IMR-90 (cell line): ENCODE data around the gene ABHD6. TPM values are rescaled to one million over a fixed set of nuclear protein-coding genes. Genes with fewer than 3 reads are reported as not detected.

Experiments used
- ATAC-seq: fragments of 200-7000 bp; cut with Tn5 transposase; 2 replicates; pipeline ENCODE4 v1.9.1; 2020; ENCODE audit warnings: low read depth, mild to moderate bottlenecking, moderate library complexity
- BruUV-seq: library from RNA; stranded (reverse); fragments of 400-500 nt; replicated peaks from 2 replicates; lab custom pipeline; 2021; lab: Mats Ljungman, UMichigan
- CTCF ChIA-PET: fragments of 300-600 bp; formaldehyde crosslinking; extraction: SDS; loops from one replicate; lab custom pipeline; 2021; ENCODE audit warnings: antibody characterized with exemption; lab: Yijun Ruan, JAX
- POLR2A ChIA-PET: fragments of 300-600 bp; sonication (Branson Sonifier 250); formaldehyde crosslinking; loops from one replicate; lab custom pipeline; 2022; ENCODE audit warnings: antibody characterized with exemption; ENCODE audit not compliant: unreplicated experiment; lab: Charles Lee
- DNase-seq: peaks from one replicate; pipeline ENCODE4 v3.0.0; 2013
- H2AFZ ChIP-seq: replicated peaks from 2 replicates; pipeline ENCODE3; 2013; ENCODE audit warnings: low read length, mild to moderate bottlenecking; ENCODE audit not compliant: poor library complexity
- H2AK5ac ChIP-seq: 2 replicates; pipeline ENCODE4 v1.6.1; 2013; ENCODE audit warnings: low read depth, low read length, inconsistent platforms
- H2AK9ac ChIP-seq: replicated peaks from 2 replicates; pipeline ENCODE3; 2013; ENCODE audit warnings: mild to moderate bottlenecking, low read depth, low read length, moderate library complexity; ENCODE audit not compliant: poor library complexity
- H2BK120ac ChIP-seq: 2 replicates; pipeline ENCODE4 v1.6.1; 2013; ENCODE audit warnings: low read depth, low read length, inconsistent platforms
- H2BK15ac ChIP-seq: 3 replicates; pipeline ENCODE4 v1.6.1; 2013; ENCODE audit warnings: low read depth, low read length, inconsistent platforms
- H2BK20ac ChIP-seq: 2 replicates; pipeline ENCODE4 v1.6.1; 2013; ENCODE audit warnings: low read depth, mild to moderate bottlenecking, inconsistent platforms, low read length, moderate library complexity
- H2BK5ac ChIP-seq: 2 replicates; pipeline ENCODE4 v1.6.1; 2013; ENCODE audit warnings: mild to moderate bottlenecking, low read depth, low read length, inconsistent platforms; ENCODE audit not compliant: poor library complexity, severe bottlenecking
- H3K14ac ChIP-seq: replicated peaks from 2 replicates; pipeline ENCODE4 v1.6.1; 2013; ENCODE audit warnings: low read depth, low read length, inconsistent platforms
- H3K18ac ChIP-seq: 2 replicates; pipeline ENCODE4 v1.6.1; 2013; ENCODE audit warnings: low read depth, low read length, control low read depth
- H3K23ac ChIP-seq: 2 replicates; pipeline ENCODE4 v1.6.1; 2013; ENCODE audit warnings: low read depth, low read length, inconsistent platforms
- H3K27ac ChIP-seq: 2 replicates; pipeline ENCODE4 v1.5.1; 2013; ENCODE audit warnings: mild to moderate bottlenecking, control low read depth, low read length; ENCODE audit not compliant: insufficient read depth
- H3K27me3 ChIP-seq: 2 replicates; pipeline ENCODE4 v1.6.1; 2013; ENCODE audit warnings: low read length; ENCODE audit not compliant: control insufficient read depth, insufficient read depth
- H3K36me3 ChIP-seq: 2 replicates; pipeline ENCODE4 v1.6.1; 2013; ENCODE audit warnings: low read length, mixed read lengths; ENCODE audit not compliant: control insufficient read depth, insufficient read depth
- H3K4ac ChIP-seq: 2 replicates; pipeline ENCODE4 v1.6.1; 2013; ENCODE audit warnings: low read depth, low read length, inconsistent platforms
- H3K4me1 ChIP-seq: 2 replicates; pipeline ENCODE4 v1.6.1; 2013; ENCODE audit warnings: low read length, mixed read lengths; ENCODE audit not compliant: control insufficient read depth, insufficient read depth
- H3K4me2 ChIP-seq: 2 replicates; pipeline ENCODE4 v1.6.1; 2013; ENCODE audit warnings: low read depth, mild to moderate bottlenecking, control low read depth, low read length, moderate library complexity
- H3K4me3 ChIP-seq: 2 replicates; pipeline ENCODE4 v1.5.1; 2013; ENCODE audit warnings: low read depth, mild to moderate bottlenecking, control low read depth, low read length, moderate library complexity; ENCODE audit not compliant: insufficient read depth
- H3K56ac ChIP-seq: 2 replicates; pipeline ENCODE4 v1.6.1; 2013; ENCODE audit warnings: low read length, inconsistent platforms; ENCODE audit not compliant: insufficient read depth; ENCODE audit errors: extremely low read depth
- H3K79me1 ChIP-seq, 2 experiments: 2 replicates each; pipeline ENCODE4 v1.6.1; 2013; ENCODE audit warnings: low read length in 2 of 2, inconsistent platforms in 1 of 2, low read depth in 1 of 2
- H3K9ac ChIP-seq: 2 replicates; pipeline ENCODE4 v1.6.1; 2013; ENCODE audit warnings: low read depth, low read length, control low read depth
- H3K9me1 ChIP-seq: 2 replicates; pipeline ENCODE4 v1.6.1; 2013; ENCODE audit warnings: low read length, inconsistent platforms; ENCODE audit not compliant: insufficient read depth
- H3K9me3 ChIP-seq: 2 replicates; pipeline ENCODE4 v1.6.1; 2013; ENCODE audit warnings: low read length; ENCODE audit not compliant: control insufficient read depth, insufficient read depth
- H4K20me1 ChIP-seq: 2 replicates; pipeline ENCODE4 v1.6.1; 2013; ENCODE audit warnings: low read length, inconsistent platforms; ENCODE audit not compliant: insufficient read depth
- H4K5ac ChIP-seq: 2 replicates; pipeline ENCODE4 v1.6.1; 2013; ENCODE audit warnings: mild to moderate bottlenecking, low read depth, low read length, control low read depth
- H4K8ac ChIP-seq, 2 experiments: 2 replicates each; pipeline ENCODE4 v1.6.1; 2013; ENCODE audit warnings: low read depth in 2 of 2, low read length in 2 of 2, control low read depth in 1 of 2, inconsistent platforms in 1 of 2
- H4K91ac ChIP-seq: 2 replicates; pipeline ENCODE4 v1.6.1; 2013; ENCODE audit warnings: low read depth, low read length, inconsistent platforms; ENCODE audit not compliant: insufficient read depth
- BHLHE40 ChIP-seq: fragments of 150-350 bp; IDR thresholded peaks from 2 replicates; pipeline ENCODE4 v1.6.1; 2016; ENCODE audit warnings: mild to moderate bottlenecking, low read depth, low read length
- CEBPB ChIP-seq: IDR thresholded peaks from 2 replicates; pipeline ENCODE4 v1.6.1; 2012; ENCODE audit warnings: low read depth, low read length, improper control_type of control experiment
- CHD1 ChIP-seq: IDR thresholded peaks from 2 replicates; pipeline ENCODE4 v1.6.1; 2012; ENCODE audit warnings: low read depth, low read length, improper control_type of control experiment
- CTCF ChIP-seq: conservative IDR thresholded peaks from 2 replicates; pipeline ENCODE4 v1.5.1; 2012; ENCODE audit warnings: mild to moderate bottlenecking, low read depth, low read length, improper control_type of control experiment
- ELK1 ChIP-seq: fragments of 150-350 bp; IDR thresholded peaks from 2 replicates; pipeline ENCODE4 v1.6.1; 2016; ENCODE audit warnings: low read depth, mild to moderate bottlenecking, low read length, moderate library complexity, borderline replicate concordance
- FOS ChIP-seq: fragments of 150-350 bp; IDR thresholded peaks from 2 replicates; pipeline ENCODE4 v1.6.1; 2016; ENCODE audit warnings: low read depth, low read length
- MAFK ChIP-seq: IDR thresholded peaks from 2 replicates; pipeline ENCODE4 v1.6.1; 2012; ENCODE audit warnings: low read depth, low read length, improper control_type of control experiment
- MAZ ChIP-seq: IDR thresholded peaks from 2 replicates; pipeline ENCODE4 v1.6.1; 2012; ENCODE audit warnings: low read depth, mild to moderate bottlenecking, low read length, improper control_type of control experiment, moderate library complexity, borderline replicate concordance
- MXI1 ChIP-seq: IDR thresholded peaks from 2 replicates; pipeline ENCODE4 v1.6.1; 2012; ENCODE audit warnings: low read depth, mild to moderate bottlenecking, low read length, moderate library complexity, borderline replicate concordance
- NFE2L2 ChIP-seq: fragments of 150-350 bp; IDR thresholded peaks from 2 replicates; pipeline ENCODE4 v1.6.1; 2016; ENCODE audit warnings: low read depth, mild to moderate bottlenecking, low read length
- POLR2A ChIP-seq: IDR thresholded peaks from 2 replicates; pipeline ENCODE4 v1.6.1; 2012; ENCODE audit warnings: mild to moderate bottlenecking, low read depth, low read length
- RAD21 ChIP-seq: IDR thresholded peaks from 2 replicates; pipeline ENCODE4 v1.6.1; 2012; ENCODE audit warnings: low read length, improper control_type of control experiment
- RCOR1 ChIP-seq: IDR thresholded peaks from 2 replicates; pipeline ENCODE4 v1.6.1; 2012; ENCODE audit warnings: mild to moderate bottlenecking, low read length, improper control_type of control experiment; ENCODE audit not compliant: insufficient replicate concordance
- RFX5 ChIP-seq: IDR thresholded peaks from 2 replicates; pipeline ENCODE4 v1.8.0; 2012; ENCODE audit warnings: low read depth, mild to moderate bottlenecking, low read length, moderate library complexity
- SMC3 ChIP-seq: fragments of 150-350 bp; IDR thresholded peaks from 2 replicates; pipeline ENCODE4 v1.6.1; 2016; ENCODE audit warnings: low read depth, mild to moderate bottlenecking, antibody characterized with exemption, low read length, moderate library complexity
- USF2 ChIP-seq: fragments of 150-350 bp; IDR thresholded peaks from 2 replicates; pipeline ENCODE4 v1.6.1; 2017; ENCODE audit warnings: mild to moderate bottlenecking, antibody characterized with exemption, low read length, low read depth
- WGBS, 2 experiments: methylation state at CpG; one replicate each; pipeline versions ENCODE4 v1.1.5 to v1.1.7; 2013; ENCODE audit warnings: missing lambda C conversion rate in 2 of 2; ENCODE audit not compliant: insufficient read length in 1 of 2; ENCODE audit errors: extremely low coverage in 2 of 2; 5-methylcytosine and 5-hydroxymethylcytosine counted together
- dilution Hi-C: fragments of 300-500 bp; cut with HindIII; formaldehyde crosslinking; loops from one replicate; pipeline ENCODE4 v1.14.3; 2018; ENCODE audit warnings: low sequenced_read_pairs; ENCODE audit not compliant: unreplicated experiment
- in situ Hi-C: fragments of 300-500 bp; cut with MboI; formaldehyde crosslinking; loops from 3 replicates; pipeline ENCODE4 v1.14.3; 2019; ENCODE audit warnings: low sequenced_read_pairs, inconsistent platforms, mixed read lengths
- intact Hi-C: fragments of 100-400 bp; cut with micrococcal nuclease; formaldehyde crosslinking; loops from 2 replicates; pipeline ENCODE4 v1.10.0; 2022
- polyA plus RNA-seq, 3 experiments: library from polyadenylated mRNA; depleted of rRNA; stranded (reverse); fragments of >200 nt; gene quantifications; 2 replicates each; pipeline ENCODE4 v1.2.3, GENCODE V29; 2012; ENCODE audit warnings: low replicate concordance in 1 of 3
- total RNA-seq: library from RNA; depleted of rRNA; stranded (reverse); fragments of >200 nt; gene quantifications from 2 replicates; pipeline ENCODE4 v1.2.3, GENCODE V29; 2012

ABHD6 gene
- total and polyA plus RNA-seq, 2 of the 4 experiments (the other 2 are of a cell fraction): 5.0 to 5.6 TPM

GRCh38 chr3:58188173-58188564 is 49.4 kb upstream of the ABHD6 start:
- Histone ChIP-seq H3K36me3 (no peaks in the 10 kb centered on the region), H2BK15ac (no peak overlapping the region), H4K20me1 (no peaks in the 10 kb centered on the region), H3K9me1 (no peaks in the 10 kb centered on the region), H3K18ac (no peak overlapping the region), H3K79me1 (no peaks in the 10 kb centered on the region), H3K56ac (no peak overlapping the region), H3K23ac (no peak overlapping the region), H3K4ac (no peak overlapping the region), H3K27me3 (peaks cover 6% of the 10 kb centered on the region), H3K4me3 (no peak overlapping the region), H3K27ac (no peak overlapping the region), H2BK5ac (no peak overlapping the region), H2AK9ac (no peak overlapping the region), H3K4me1 (no peaks in the 10 kb centered on the region), H3K4me2 (no peak overlapping the region), H4K5ac (no peak overlapping the region), H2AK5ac (no peak overlapping the region), H2BK20ac (no peak overlapping the region), H2BK120ac (no peak overlapping the region), H4K91ac (no peak overlapping the region), H3K14ac (no peak overlapping the region), H2AFZ (no peak overlapping the region), H3K9me3 (no peaks in the 10 kb centered on the region), H3K9ac (no peak overlapping the region), H4K8ac (no peak overlapping the region)
- TF ChIP-seq CHD1 (no peak), USF2 (no peak), MAZ (no peak), CTCF (no peak), FOS (no peak), MXI1 (no peak), MAFK (no peak), SMC3 (no peak), CEBPB (no peak), ELK1 (no peak), RAD21 (no peak), NFE2L2 (no peak), BHLHE40 (no peak), RFX5 (no peak), POLR2A (no peak), RCOR1 (no peak)
- WGBS, 2 experiments: 77% methylated on average over 4 of the region's 6 CpGs; no CpG with 5 or more reads in 1 of the 2 experiments
- in situ Hi-C loops: loop anchor here (5.0 to 25.0 kb wide), 2 partner anchors 114 to 224 kb away; no protein-coding TSS in a partner anchor
- dilution Hi-C loops: no loop called here
- ChIA-PET POLR2A (no interaction called here), CTCF (interaction anchor here (0.8 to 3.6 kb wide), 8 partner anchors 11 to 232 kb away, joined by 3 to 19 read pairs (median 4); partner anchors contain the start of genes HTD2 and RPP14)
- BruUV-seq: no TSS peak
- intact Hi-C loops: loop anchor here (5.0 kb wide), 1 partner anchor 224 kb away; no protein-coding TSS in a partner anchor
- DNase-seq (no peak), ATAC-seq (no peak; the same call in 1 of the 2 replicates)
